ENCODE data around the gene TBX1.

TBX1 gene

GRCh38 chr22:19738664-19739447 lies 21.7 kb upstream of the TBX1 start:
- no peak for DNase-seq

- DNase-seq = no peak
These were observed 21.1 kb upstream of the TBX1 start for GRCh38 chr22:19739448-19739895.

- no peak for DNase-seq
These were observed 20.6 kb upstream of the TBX1 start for GRCh38 chr22:19739911-19740449.

DNA sequence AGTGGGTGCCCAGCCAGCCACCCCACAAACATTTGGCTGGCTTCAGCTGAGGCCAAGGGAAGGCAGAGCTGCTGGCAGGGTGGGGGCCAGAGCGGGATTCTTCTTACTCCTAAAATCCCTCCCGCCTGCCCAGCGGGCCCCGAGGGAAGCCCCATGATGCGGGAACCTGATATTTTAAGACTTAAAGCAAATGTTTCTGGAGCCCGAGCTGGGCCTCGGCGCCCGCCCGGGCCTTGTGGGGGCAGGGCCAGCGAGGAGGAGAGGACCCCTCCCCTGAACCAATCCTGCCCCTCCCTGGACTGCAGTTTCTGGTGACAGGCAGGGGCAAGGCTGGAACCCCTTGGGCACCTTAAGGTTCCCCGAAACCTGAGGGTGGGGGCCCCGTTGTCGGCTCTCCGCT lies 20.0 kb upstream of the TBX1 start:
- DNase-seq = no peak

- no peak for DNase-seq
These were observed 19.5 kb upstream of the TBX1 start for GRCh38 chr22:19741053-19741452.

DNA sequence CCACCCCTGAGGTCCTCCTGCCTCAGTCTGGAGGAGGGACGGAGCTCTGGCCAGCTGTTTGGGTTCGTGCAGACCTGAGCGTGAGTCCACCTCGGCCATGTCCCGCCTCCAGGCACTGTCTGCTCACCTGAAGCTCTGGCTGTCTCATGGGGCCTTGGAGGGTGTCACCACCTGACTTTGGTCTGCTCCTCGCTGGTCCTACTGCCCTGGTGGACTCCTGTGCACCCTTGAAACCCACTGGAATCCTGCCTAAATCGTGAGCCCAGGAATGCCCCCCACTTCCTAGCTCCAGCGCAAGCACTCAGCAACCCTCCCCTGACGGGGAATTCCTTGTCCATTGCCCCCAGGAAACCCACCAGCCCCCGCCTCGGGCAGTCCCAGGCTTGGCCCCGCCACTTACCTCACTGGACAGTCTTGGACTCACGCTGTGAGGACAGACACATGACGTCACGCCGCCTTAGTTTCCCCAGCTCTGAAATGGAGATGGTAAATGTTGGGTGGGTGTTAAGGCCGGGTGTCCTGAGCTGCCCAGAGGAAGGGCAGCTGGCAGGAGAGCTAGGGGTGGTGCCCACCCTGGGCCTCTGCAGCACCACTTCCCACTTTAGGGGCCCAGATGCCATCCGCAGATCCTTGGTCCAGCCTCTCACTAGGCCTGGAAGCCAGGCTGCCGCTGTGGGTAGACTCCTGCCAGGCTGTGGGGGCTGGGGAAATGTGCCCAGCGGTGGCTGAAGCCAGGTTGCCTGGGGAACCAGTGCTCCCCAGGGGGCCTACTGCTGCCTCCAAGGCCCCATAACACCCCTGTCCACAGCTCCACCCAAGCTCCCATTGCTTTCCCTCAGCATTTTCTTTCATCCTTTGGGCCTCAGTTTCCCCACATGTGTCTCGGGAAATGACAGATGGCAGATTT lies 18.2 kb upstream of the TBX1 start:
- DNase-seq = no peak

GRCh38 chr22:19743081-19743480 lies 17.5 kb upstream of the TBX1 start:
- DNase-seq = no peak

DNA sequence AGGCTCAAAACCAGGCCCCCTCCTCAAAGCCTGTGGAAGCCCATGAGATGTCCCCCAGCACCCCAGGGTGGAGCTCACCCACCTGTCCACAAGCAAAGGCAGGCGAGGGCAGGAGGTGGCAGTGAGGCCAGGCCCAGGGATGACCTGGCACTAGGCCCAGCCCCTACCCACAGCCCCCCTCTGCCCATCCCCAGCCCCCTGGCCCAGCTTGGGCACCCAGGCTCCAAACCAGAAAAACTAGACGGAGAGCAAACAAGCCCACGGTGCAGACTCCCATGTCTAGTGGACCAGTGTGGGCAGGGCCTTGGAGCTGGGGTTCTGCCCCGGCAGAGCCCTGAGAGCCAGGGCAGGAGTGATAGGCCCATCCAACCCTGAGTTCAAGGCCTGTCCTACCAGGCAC lies 16.9 kb upstream of the TBX1 start:
- DNase-seq = no peak

GRCh38 chr22:19744350-19745006 lies 16.1 kb upstream of the TBX1 start:
- DNase-seq = no peak

DNA sequence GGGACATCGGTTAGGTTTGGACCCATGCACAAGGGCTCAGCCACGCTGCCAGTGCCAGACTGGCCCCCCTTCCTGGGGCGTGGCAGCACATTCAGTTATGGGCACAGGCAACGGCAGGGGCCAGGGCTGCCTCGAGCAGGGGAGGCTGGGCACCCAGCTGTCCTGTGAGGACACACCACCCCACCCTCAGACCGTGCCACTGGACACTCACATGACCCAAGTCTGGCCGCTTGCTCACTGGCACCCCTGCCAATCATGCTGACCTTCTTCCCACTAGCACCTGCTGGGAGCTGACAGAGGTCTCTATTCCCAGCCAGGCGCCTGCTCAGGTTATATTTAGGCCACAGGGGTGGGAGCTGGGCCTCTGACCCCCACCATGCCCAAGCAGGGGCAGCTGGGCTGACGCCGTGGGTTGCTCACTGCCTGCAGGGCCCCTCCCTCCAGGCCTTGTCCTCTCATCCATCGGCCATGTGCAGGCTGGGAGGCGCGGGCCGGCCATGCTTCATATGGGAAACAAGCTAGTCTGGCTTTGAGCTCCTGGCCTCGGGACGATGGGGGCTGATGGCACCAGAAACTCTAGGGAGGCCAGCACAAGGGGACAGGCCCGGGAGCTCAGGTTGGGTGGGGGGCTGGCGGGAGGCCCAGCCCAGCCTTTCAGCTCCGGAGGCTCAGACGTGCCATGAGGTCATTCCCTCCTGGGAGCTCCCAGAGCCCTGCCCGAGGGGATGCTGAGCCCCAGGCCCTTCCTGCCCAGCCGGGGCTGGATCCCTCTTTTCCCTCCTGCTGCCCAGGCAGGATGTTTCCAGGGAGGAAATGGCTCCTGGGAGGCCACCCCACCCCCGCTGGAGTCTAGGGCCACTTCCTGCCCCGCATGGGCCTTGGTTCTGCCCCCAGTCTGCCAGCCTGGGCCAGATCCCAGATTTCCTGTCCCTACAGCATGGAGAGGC lies 15.2 kb upstream of the TBX1 start:
- no peak for DNase-seq

- DNase-seq = no peak
These were observed 13.9 kb upstream of the TBX1 start for GRCh38 chr22:19746726-19747125.

GRCh38 chr22:19747551-19747950 lies 13.0 kb upstream of the TBX1 start:
- DNase-seq = no peak

- no peak for DNase-seq
These were observed 12.4 kb upstream of the TBX1 start for GRCh38 chr22:19748139-19748538.

DNA sequence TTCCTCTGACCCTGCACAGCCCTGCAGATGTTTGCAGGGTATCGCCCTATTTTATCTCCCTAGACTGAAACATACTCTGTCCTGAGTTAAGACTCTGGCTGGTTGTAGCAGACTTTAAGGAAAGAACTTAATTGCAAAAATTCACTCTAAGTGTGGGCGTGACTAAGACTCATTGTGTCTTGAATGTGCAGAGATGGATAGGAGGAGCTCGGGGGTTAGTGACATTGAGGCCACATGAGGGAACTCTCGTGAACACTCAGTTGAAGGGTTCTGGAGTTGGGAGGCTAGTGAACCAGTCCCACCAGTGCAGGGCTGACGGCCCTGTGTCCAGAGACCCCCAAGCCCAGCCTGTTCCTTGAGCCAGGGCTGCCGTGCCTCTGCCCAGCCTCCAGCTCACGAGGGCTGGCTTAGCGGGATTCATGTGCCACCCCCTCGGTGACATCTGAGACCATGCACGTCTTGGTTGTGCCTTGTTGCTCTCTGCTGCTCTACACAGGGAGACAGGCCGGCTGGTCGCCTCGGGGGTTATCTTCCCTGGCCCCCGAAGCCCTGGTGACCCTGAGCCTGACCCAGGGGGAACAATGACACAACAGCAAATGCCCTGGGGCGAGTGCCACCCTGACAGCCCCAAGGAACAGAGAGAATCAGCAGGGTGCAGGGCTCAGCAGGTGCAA lies 11.4 kb upstream of the TBX1 start:
- no peak for DNase-seq

DNA sequence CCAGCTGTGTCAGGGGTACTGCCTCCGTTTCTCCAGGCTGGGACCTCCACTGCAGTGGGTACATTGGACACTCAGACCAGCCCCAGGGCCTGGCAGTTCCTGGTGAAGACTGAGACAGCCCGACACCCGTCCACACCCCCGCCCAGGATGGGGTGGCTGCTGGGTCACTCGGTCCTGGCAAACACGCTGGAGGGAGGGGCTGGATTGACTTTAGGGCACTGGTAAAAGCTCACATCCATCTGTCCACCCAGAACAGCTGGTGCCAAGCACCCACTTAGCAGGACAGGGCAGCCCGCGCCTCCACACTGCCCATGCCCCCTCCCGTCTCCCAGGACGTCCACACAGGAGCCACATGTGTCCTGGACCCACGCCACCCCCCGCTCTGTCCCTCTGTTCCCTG lies 10.7 kb upstream of the TBX1 start:
- DNase-seq = no peak

DNA sequence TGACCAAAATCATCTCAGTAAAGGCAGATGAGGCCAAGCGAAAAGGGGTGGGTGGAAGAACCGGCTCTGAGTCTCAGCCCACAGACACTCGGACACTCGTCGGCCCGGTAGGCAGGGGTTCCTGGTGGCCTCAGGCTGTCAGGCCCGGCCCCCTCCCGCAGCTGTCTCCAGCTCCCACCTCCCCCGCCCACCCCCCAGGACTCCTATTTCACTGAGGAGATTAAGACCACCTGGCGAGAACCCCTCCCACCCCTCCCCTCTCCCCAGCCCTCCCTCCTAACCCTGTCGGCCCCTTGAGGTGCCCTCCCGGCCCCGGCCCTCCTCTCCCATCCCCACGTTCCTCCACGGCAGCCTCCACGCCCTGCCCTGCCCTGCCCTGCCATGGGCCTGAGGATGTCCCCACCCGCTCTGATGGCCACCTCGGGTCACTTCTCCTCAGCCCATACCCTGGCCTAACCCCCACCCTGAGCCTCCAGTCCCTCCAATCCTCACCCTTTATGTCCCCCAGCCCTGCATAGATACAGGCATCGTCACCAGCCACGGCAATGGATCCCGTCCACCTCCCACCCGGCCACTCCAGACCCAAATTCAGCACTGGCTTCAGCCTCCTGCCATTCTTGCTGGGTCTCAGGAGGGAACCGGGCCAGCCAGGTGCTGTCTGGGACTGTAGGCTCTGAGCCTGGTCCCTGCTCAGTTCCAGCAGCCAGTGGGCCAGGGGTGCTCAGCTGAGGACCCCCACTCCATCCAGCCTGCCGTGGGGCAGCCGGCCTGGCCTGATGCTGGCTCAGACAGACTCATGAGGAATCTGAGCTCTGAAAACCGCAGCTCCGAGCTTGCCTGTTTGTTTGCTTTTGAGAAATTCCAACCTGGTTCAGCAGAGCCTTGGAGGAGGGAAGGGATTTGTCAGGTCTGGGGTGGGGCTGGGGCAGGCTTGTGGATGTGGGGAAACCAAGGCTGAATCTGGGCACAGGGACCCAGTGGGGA lies 9.8 kb upstream of the TBX1 start:
- no peak for DNase-seq

GRCh38 chr22:19751497-19752245 lies 8.9 kb upstream of the TBX1 start:
- no peak for DNase-seq

DNA sequence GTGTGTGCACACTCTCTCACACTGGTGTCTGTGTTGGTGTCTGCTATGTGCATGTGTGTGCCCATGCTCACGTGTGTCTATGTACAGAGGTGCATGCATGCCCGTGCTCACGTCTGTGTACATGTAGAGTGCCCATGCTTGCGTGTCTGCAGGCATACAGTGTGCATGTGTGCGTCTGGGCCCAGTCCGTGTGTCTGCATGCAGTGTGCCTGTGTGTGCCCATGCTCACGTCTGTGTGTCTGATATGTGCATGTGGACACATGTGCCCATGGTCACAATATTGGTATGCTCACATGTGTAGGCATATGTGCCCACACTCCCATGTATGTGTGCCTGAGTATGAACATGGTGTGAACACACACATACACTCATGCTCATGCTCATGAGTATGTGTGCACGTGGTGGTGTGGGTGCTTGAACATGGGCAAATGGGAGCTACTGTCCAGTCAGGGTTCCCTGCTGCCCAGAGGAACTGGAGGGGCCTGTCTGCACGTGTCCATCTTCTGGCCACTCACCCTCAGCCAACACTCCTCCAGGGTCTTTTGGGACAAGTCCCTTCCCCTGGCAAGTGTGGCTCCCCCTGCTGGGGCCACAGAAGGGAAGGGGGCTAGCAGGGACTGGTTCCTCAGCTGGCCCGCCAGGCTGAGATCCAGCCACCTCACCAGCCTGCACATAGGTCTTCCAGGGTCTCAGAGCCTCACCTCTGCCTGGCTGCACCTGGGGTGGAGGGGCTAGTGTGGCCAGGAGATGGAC lies 7.3 kb upstream of the TBX1 start:
- no peak for DNase-seq
